CD14-positive monocyte (primary cell): ENCODE results near the gene TCP10L. TPM values are rescaled to one million over a fixed set of nuclear protein-coding genes. Genes with fewer than 3 reads are reported as not detected.

Experiments
- DNase-seq, 3 donors: peaks; one replicate each; pipeline ENCODE4 v3.0.0-alpha.2; 2011 to 2022
- H2AFZ ChIP-seq: 2 replicates; pipeline ENCODE4 v1.6.0; 2012; ENCODE audit warnings: mild to moderate bottlenecking, low read depth, low read length, inconsistent platforms; ENCODE audit not compliant: insufficient read depth, poor library complexity, severe bottlenecking
- H3K27ac ChIP-seq, 2 donors: 1 replicate in 1 of 2; 2 replicates in 1 of 2; pipeline ENCODE4 v1.5.1; 2012 to 2013; ENCODE audit warnings: low read length in 2 of 2, control low read depth in 1 of 2, inconsistent platforms in 1 of 2, low read depth in 1 of 2, mild to moderate bottlenecking in 1 of 2
- H3K27me3 ChIP-seq, 2 donors: one replicate each; pipeline versions ENCODE4 v1.6.0 to v1.6.1; 2011 to 2013; ENCODE audit warnings: low read length in 2 of 2; ENCODE audit not compliant: control insufficient read depth in 2 of 2, insufficient read depth in 2 of 2
- H3K36me3 ChIP-seq, 2 donors: replicated peaks in 1 of 2; 1 replicate in 1 of 2; 2 replicates in 1 of 2; pipeline versions ENCODE4 v1.5.1 to v1.6.1; 2012 to 2013; ENCODE audit warnings: low read length in 2 of 2, control low read depth in 1 of 2, inconsistent platforms in 1 of 2, mild to moderate bottlenecking in 1 of 2; ENCODE audit not compliant: insufficient read depth in 2 of 2, control insufficient read depth in 1 of 2
- H3K4me1 ChIP-seq, 2 donors: 1 replicate in 1 of 2; 2 replicates in 1 of 2; pipeline versions ENCODE4 v1.5.1 to v1.6.1; 2012 to 2013; ENCODE audit warnings: low read length in 2 of 2, control low read depth in 1 of 2, inconsistent platforms in 1 of 2, mild to moderate bottlenecking in 1 of 2, moderate library complexity in 1 of 2; ENCODE audit not compliant: insufficient read depth in 2 of 2, control insufficient read depth in 1 of 2
- H3K4me2 ChIP-seq: replicated peaks from 2 replicates; pipeline ENCODE3; 2012; ENCODE audit warnings: low read length, moderate library complexity, mild to moderate bottlenecking; ENCODE audit not compliant: poor library complexity, severe bottlenecking; ENCODE audit errors: extremely low read depth
- H3K4me3 ChIP-seq, 3 experiments: fragments of 200-600 bp in 1 of 3; sonication (generic) in 1 of 3; replicated peaks in 1 of 3; 1 replicate in 2 of 3; 2 replicates in 1 of 3; pipeline ENCODE4 v1.5.1; 2011 to 2013; ENCODE audit warnings: low read length in 3 of 3, mild to moderate bottlenecking in 3 of 3, control low read depth in 2 of 3, low read depth in 2 of 3, inconsistent platforms in 1 of 3, moderate library complexity in 1 of 3
- H3K79me2 ChIP-seq: 2 replicates; pipeline ENCODE4 v1.6.0; 2012; ENCODE audit warnings: mild to moderate bottlenecking, control low read depth, inconsistent platforms, low read length, moderate library complexity; ENCODE audit not compliant: insufficient read depth
- H3K9ac ChIP-seq: 2 replicates; pipeline ENCODE4 v1.6.0; 2017; ENCODE audit warnings: low read length, mild to moderate bottlenecking; ENCODE audit not compliant: insufficient read depth, poor library complexity, severe bottlenecking
- H3K9me3 ChIP-seq, 2 donors: replicated peaks in 1 of 2; 1 replicate in 1 of 2; 2 replicates in 1 of 2; pipeline versions ENCODE4 v1.5.1 to v1.6.1; 2012 to 2013; ENCODE audit warnings: low read length in 2 of 2, control low read depth in 1 of 2; ENCODE audit not compliant: control insufficient read depth in 1 of 2, insufficient read depth in 1 of 2
- H4K20me1 ChIP-seq: 2 replicates; pipeline ENCODE4 v1.6.0; 2012; ENCODE audit warnings: mild to moderate bottlenecking, low read length, control low read depth, moderate library complexity; ENCODE audit not compliant: insufficient read depth
- H3K27ac Mint-ChIP-seq, 7 donors: one replicate each; pipeline ENCODE4 v1.8.0; 2020; ENCODE audit warnings: mild to moderate bottlenecking in 7 of 7, mixed read lengths in 7 of 7, moderate library complexity in 6 of 7, inconsistent platforms in 2 of 7
- H3K27me3 Mint-ChIP-seq, 3 donors: one replicate each; pipeline ENCODE4 v1.8.0; 2021 to 2022; ENCODE audit warnings: low read depth in 3 of 3, mild to moderate bottlenecking in 3 of 3, mixed read lengths in 3 of 3, moderate library complexity in 3 of 3, inconsistent platforms in 1 of 3
- H3K36me3 Mint-ChIP-seq, 2 donors: one replicate each; pipeline ENCODE4 v1.8.0; 2020; ENCODE audit warnings: mixed read lengths in 2 of 2, inconsistent platforms in 1 of 2, mild to moderate bottlenecking in 1 of 2
- H3K4me1 Mint-ChIP-seq: one replicate; pipeline ENCODE4 v1.8.0; 2020; ENCODE audit warnings: mild to moderate bottlenecking, mixed read lengths
- H3K4me3 Mint-ChIP-seq, 2 donors: one replicate each; pipeline ENCODE4 v1.8.0; 2020; ENCODE audit warnings: mild to moderate bottlenecking in 2 of 2, mixed read lengths in 2 of 2, moderate library complexity in 1 of 2
- H3K9me3 Mint-ChIP-seq, 7 donors: one replicate each; pipeline ENCODE4 v1.8.0; 2020 to 2022; ENCODE audit warnings: mixed read lengths in 7 of 7, mild to moderate bottlenecking in 6 of 7, moderate library complexity in 6 of 7, inconsistent platforms in 2 of 7
- CTCF ChIP-seq: fragments of 200-600 bp; IDR thresholded peaks from one replicate; pipeline ENCODE4 v1.8.0; 2022; ENCODE audit warnings: antibody characterized with exemption, mild to moderate bottlenecking
- WGBS: methylation state at CpG from one replicate; pipeline ENCODE4 v1.1.5; 2013; ENCODE audit warnings: missing lambda C conversion rate; ENCODE audit not compliant: insufficient coverage; 5-methylcytosine and 5-hydroxymethylcytosine counted together
- intact Hi-C, 2 donors: fragments of 100-400 bp; cut with micrococcal nuclease; formaldehyde crosslinking; loops; one replicate each; pipeline versions ENCODE4 v1.15.0 to v1.15.1; 2023
- polyA plus RNA-seq, 3 donors: library from polyadenylated mRNA; depleted of rRNA in 1 of 3; unstranded in 2 of 3; stranded (reverse) in 1 of 3; fragments of 300-500 nt in 2 of 3; fragments of >200 nt in 1 of 3; fragmentation: Illumina TruSeq in 2 of 3; gene quantifications; 1 replicate in 2 of 3; 2 replicates in 1 of 3; pipeline ENCODE4 v1.2.3, GENCODE V29; 2012 to 2021

The TCP10L gene
- polyA plus RNA-seq, 3 donors, result 0.07 to 0.41 (median 0.12) TPM

- H3K4me1 ChIP-seq, result peaks cover 16 to 20% of the 10 kb centered on the region in 2 donors
- H3K27ac ChIP-seq, result no peak overlapping the region
- Mint-ChIP-seq H3K4me3 (no peak overlapping the region), H3K4me1 (peaks cover 16% of the 10 kb centered on the region), H3K36me3 (peaks cover 48 to 50% of the 10 kb centered on the region in 2 donors), H3K27ac (no peak overlapping the region), H3K9me3 (no peaks in the 10 kb centered on the region), H3K27me3 (peaks cover 0 to 1% (median 0%) of the 10 kb centered on the region in 3 donors)
- intact Hi-C loops, result loop anchor here (10.0 kb wide), 2 partner anchors 204 to 744 kb away; no protein-coding TSS in a partner anchor
- TF ChIP-seq CTCF, result no peak
- H4K20me1 ChIP-seq, result no peaks in the 10 kb centered on the region
- no peaks in the 10 kb centered on the region for H3K9me3 ChIP-seq
- 96% methylated on average over 3 of the region's 5 CpGs for WGBS
- no peak overlapping the region for H2AFZ ChIP-seq
- H3K27me3 ChIP-seq, result no peaks in the 10 kb centered on the region
- H3K9ac ChIP-seq, result no peak overlapping the region
- no peak overlapping the region for H3K4me3 ChIP-seq
- DNase-seq, result no peak
- H3K4me2 ChIP-seq, result no peak overlapping the region
- peaks cover 40 to 61% of the 10 kb centered on the region in 2 donors for H3K36me3 ChIP-seq
- peaks cover 21% of the 10 kb centered on the region for H3K79me2 ChIP-seq
Observed at GRCh38 chr21:32608851-32609250, 23.5 kb upstream of the TCP10L start.

- H3K4me3 ChIP-seq, result no peak overlapping the region
- H3K36me3 ChIP-seq, result peaks cover 61 to 90% of the 10 kb centered on the region in 2 donors
- intact Hi-C loops, result loop anchor here (10.0 kb wide), 2 partner anchors 201 to 741 kb away; no protein-coding TSS in a partner anchor
- H3K27me3 ChIP-seq, result no peaks in the 10 kb centered on the region
- no peaks in the 10 kb centered on the region for H3K4me1 Mint-ChIP-seq
- H3K27ac Mint-ChIP-seq, result peak overlapping the region in 2 of 7 donors; percentile 7 to 64
- H3K4me2 ChIP-seq, result no peak overlapping the region
- no peak for TF ChIP-seq CTCF
- no peak overlapping the region for H3K9ac ChIP-seq
- no peak for DNase-seq
- H3K27me3 Mint-ChIP-seq, result no peaks in the 10 kb centered on the region
- 100% methylated on average over 3 of the region's 8 CpGs for WGBS
- no peak overlapping the region for H2AFZ ChIP-seq
- no peaks in the 10 kb centered on the region for H3K9me3 ChIP-seq
- H4K20me1 ChIP-seq, result peaks cover 3% of the 10 kb centered on the region
- no peaks in the 10 kb centered on the region for H3K4me1 ChIP-seq
- H3K36me3 Mint-ChIP-seq, result peaks cover 70 to 76% of the 10 kb centered on the region in 2 donors
- H3K9me3 Mint-ChIP-seq, result no peaks in the 10 kb centered on the region
- H3K27ac ChIP-seq, result no peak overlapping the region
- no peak overlapping the region for H3K4me3 Mint-ChIP-seq
- H3K79me2 ChIP-seq, result peaks cover 7% of the 10 kb centered on the region
Observed at GRCh38 chr21:32605469-32605868, 20.1 kb upstream of the TCP10L start.
